ENCODE measurements around the gene C9orf43. TPM values are rescaled to one million over a fixed set of nuclear protein-coding genes. Genes with fewer than 3 reads are reported as not detected.

Gene C9orf43
- total RNA-seq, 1 experiment from 2014 or later = 0.37 TPM

- no peak for DNase-seq (ENCODE audit: low read depth)
Measured at GRCh38 chr9:113463418-113464285, 53.1 kb downstream of the C9orf43 start, which contains the start of gene RGS3. RGS3 (plus strand) TSS chr9:113463727; CDS start chr9:113463803, 76 bp downstream.

- DNase-seq (ENCODE audit: low read depth) = no peak
Measured at GRCh38 chr9:113464286-113464660, 53.7 kb downstream of the C9orf43 start.

- DNase-seq (ENCODE audit: low read depth) = no peak
Measured at GRCh38 chr9:113465599-113466140, 55.1 kb downstream of the C9orf43 start.

- DNase-seq (ENCODE audit: low read depth) = no peak
Measured at GRCh38 chr9:113467183-113467582, 56.6 kb downstream of the C9orf43 start.

GRCh38 chr9:113468716-113469448, 58.3 kb downstream of the C9orf43 start:
- no peak for DNase-seq (ENCODE audit: low read depth)

- DNase-seq (ENCODE audit: low read depth) = no peak
Measured at GRCh38 chr9:113471143-113471542, 60.6 kb downstream of the C9orf43 start.

- DNase-seq (ENCODE audit: low read depth) = no peak
Measured at GRCh38 chr9:113471566-113471965, 61.0 kb downstream of the C9orf43 start.

GRCh38 chr9:113472199-113472598, 61.7 kb downstream of the C9orf43 start:
- DNase-seq (ENCODE audit: low read depth) = no peak

- DNase-seq (ENCODE audit: low read depth) = no peak
Measured at GRCh38 chr9:113474360-113475028, 63.9 kb downstream of the C9orf43 start.

- no peak for DNase-seq (ENCODE audit: low read depth)
Measured at GRCh38 chr9:113475031-113475430, 64.5 kb downstream of the C9orf43 start.

GRCh38 chr9:113475992-113476391, 65.4 kb downstream of the C9orf43 start:
- no peak for DNase-seq (ENCODE audit: low read depth)

- DNase-seq (ENCODE audit: low read depth) = no peak
Measured at GRCh38 chr9:113476511-113476916, 66.0 kb downstream of the C9orf43 start.

- DNase-seq (ENCODE audit: low read depth) = no peak
Measured at GRCh38 chr9:113477058-113477457, 66.5 kb downstream of the C9orf43 start.

- no peak for DNase-seq (ENCODE audit: low read depth)
Measured at GRCh38 chr9:113477661-113478060, 67.1 kb downstream of the C9orf43 start.

GRCh38 chr9:113479174-113479621, 68.7 kb downstream of the C9orf43 start:
- no peak for DNase-seq (ENCODE audit: low read depth)

Other genes with a start within 250 kb of the C9orf43 start
- 21.8 and 22.0 TPM in 2 replicates for gene FKBP15, start 189.5 kb upstream of the C9orf43 start, total RNA-seq (2014; rRNA removed; shearing (Covaris generic))
- 11.7 and 14.0 TPM in 2 replicates for gene SLC31A1, start 189.2 kb upstream of the C9orf43 start, total RNA-seq (2014; rRNA removed; shearing (Covaris generic))
- gene CDC26, start 135.2 kb upstream of the C9orf43 start, total RNA-seq (2014; rRNA removed; shearing (Covaris generic)) = 54.7 and 57.7 TPM in 2 replicates
- gene PRPF4, start 135.1 kb upstream of the C9orf43 start, total RNA-seq (2014; rRNA removed; shearing (Covaris generic)) = 98.4 and 101 TPM in 2 replicates
- gene RNF183, start 107.4 kb upstream of the C9orf43 start, total RNA-seq (2014; rRNA removed; shearing (Covaris generic)) = not detected in 2 replicates
- 0.43 TPM in 1 of 2 replicates, not detected in the other for gene WDR31, start 70.5 kb upstream of the C9orf43 start, total RNA-seq (2014; rRNA removed; shearing (Covaris generic))
- not detected in 2 replicates for gene BSPRY, start 61.2 kb upstream of the C9orf43 start, total RNA-seq (2014; rRNA removed; shearing (Covaris generic))
- gene HDHD3, start 33.8 kb upstream of the C9orf43 start, total RNA-seq (2014; rRNA removed; shearing (Covaris generic)) = 8.9 and 9.1 TPM in 2 replicates
- gene ALAD, start 9.5 kb upstream of the C9orf43 start, total RNA-seq (2014; rRNA removed; shearing (Covaris generic)) = 11.9 and 20.3 TPM in 2 replicates
- gene POLE3, start 72 bp upstream of the C9orf43 start, total RNA-seq (2014; rRNA removed; shearing (Covaris generic)) = 107 and 114 TPM in 2 replicates
- gene RGS3, start 53.0 kb downstream of the C9orf43 start, total RNA-seq (2014; rRNA removed; shearing (Covaris generic)) = 51.4 and 52.0 TPM in 2 replicates